Right renal cortex interstitium (tissue), 3 donors: ENCODE measurements around the gene DCAKD. TPM values are rescaled to one million over a fixed set of nuclear protein-coding genes. Genes with fewer than 3 reads are reported as not detected.
"Not testable (repeated sequence)": the region's sequence is repeated elsewhere in the genome, so short reads cannot be mapped to it uniquely, and the experiment has no call there.

ENCODE experiments used
- DNase-seq, 3 donors: peaks; one replicate each; pipeline ENCODE4 v3.0.0-alpha.2; 2013; ENCODE audit warnings: low read depth in 3 of 3, low spot score in 2 of 3
- polyA plus RNA-seq, 3 donors: library from polyadenylated mRNA; unstranded; fragments of 120-200 nt; gene quantifications; one replicate each; pipeline ENCODE4 v1.2.1, GENCODE V29; 2013; ENCODE audit not compliant: insufficient read length in 3 of 3

DCAKD gene
- polyA plus RNA-seq, 3 donors, result 41.7 to 52.5 (median 45.7) TPM

DNA sequence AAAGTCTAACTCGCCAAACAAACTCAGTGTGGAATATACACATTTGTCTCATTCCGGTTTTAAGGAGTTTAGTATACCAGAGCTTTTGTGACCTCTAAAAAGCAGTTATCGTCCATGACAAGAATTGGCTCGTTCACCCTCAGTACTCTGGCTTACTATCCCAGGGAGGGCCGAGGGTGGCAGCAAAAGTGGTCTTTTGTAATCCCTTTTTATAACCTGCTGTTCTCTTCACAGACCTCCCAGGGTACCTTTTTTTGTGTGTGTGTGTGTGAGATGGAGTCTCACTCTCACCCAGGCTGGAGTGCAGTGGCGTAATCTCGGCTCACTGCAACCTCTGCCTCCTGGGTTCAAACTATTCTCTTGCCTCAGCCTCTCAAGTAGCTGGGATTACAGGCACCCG lies 18.6 kb upstream of the DCAKD start:
- no peak for DNase-seq

GRCh38 chr17:45067637-45068036 lies 16.2 kb upstream of the DCAKD start:
- no peak for DNase-seq

DNA sequence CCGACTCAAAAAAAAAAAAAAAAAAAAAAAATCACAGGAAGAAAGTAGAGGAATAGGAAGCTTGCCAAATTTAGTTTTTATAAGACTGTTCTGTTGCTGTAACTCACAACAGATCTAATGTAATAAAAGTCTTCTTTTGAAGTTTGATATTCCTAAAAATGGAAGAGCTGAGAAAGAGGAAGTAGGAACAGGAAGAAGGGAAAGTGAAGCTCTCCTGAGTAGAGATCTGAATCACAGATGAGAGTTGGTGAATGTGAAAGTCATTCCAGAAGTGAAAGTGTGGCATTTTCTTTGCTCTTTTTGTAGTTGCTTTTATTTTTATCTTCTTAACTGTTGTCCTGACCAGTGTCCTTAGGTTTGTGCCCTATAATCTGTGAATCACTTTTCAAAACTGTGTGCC lies 11.8 kb upstream of the DCAKD start:
- no peak for DNase-seq

DNA sequence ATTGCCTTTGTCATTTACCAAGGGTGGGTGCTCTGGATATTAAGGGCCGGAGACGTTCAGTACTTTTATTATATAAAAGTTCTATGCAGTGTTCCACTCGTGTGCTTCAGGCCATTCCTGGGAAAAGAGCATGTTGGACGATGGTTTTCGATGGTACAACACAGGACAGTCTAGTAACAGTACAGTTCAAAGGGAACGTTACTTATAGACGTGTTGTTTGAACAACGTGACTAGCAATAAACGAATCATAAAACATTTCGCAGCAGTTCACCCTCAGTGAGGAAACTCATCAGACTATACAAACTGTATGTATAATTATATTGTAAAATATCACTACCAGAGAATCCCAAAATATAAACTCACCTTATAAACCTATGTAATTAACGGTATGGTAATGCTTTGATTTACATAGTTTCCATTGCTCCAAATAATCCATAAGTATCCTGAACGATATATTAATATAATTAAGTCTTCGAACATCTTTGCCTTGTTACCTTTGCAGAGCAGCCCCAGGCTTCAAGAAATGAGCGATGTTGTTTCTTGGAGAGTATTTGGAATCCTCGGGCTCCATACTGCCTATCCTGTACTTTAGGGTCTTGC lies 10.3 kb upstream of the DCAKD start:
- no peak for DNase-seq

- DNase-seq, result peak; percentile 99 to 100 (median 100)
Measured at GRCh38 chr17:45060797-45061605, 9.6 kb upstream of the DCAKD start, which contains the start of gene NMT1. Gene NMT1, plus strand, starts transcription at chr17:45061317. Its CDS starts 13 bp downstream, at chr17:45061330.

GRCh38 chr17:45060382-45060796 lies 9.0 kb upstream of the DCAKD start:
- no peak for DNase-seq

DNA sequence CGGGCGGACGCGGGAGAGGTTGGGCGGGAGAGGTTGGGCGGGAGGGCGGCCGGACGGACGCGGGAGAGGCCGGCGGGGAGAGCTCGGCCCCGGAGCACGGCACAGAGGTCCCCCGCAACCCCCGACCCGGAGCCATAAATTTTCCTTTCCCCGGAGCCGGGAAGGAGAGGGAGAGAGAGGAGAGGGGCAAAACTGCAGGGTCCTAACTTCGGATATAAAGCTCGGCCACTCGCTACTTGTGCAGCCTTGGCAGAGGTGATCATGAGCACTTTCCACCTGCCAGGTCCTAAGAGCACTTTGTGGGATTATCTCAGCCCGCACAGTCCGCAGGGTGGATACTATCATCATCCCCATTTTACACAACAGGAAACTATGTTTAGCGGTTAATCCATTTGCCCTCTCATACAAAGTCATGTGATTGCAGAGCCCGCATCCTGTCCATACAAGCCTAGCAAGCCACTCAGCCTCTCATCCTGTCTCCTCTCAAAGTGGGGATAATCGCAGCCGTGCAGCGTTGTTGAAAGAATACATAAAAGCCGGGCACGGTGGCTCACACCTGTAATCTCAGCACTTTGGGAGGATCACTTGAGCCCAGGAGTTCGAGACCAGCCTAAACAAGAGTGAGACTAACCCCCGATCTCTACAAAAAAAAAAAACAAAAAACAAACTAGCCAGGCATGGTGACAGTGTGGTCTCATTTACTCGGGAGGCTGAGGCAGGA lies 780 bp upstream of the DCAKD start:
- no peak for DNase-seq

DNA sequence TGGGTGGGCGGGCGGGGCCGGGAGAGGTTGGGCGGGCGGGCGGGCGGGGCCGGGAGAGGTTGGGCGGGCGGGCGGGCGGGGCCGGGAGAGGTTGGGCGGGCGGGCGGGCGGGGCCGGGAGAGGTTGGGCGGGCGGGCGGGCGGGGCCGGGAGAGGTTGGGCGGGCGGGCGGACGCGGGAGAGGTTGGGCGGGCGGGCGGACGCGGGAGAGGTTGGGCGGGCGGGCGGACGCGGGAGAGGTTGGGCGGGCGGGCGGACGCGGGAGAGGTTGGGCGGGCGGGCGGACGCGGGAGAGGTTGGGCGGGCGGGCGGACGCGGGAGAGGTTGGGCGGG lies 254 bp upstream of the DCAKD start:
- not testable (repeated sequence) for DNase-seq

GRCh38 chr17:45050481-45051059 lies 862 bp downstream of the DCAKD start:
- DNase-seq, result no peak

- DNase-seq, result no peak
Measured at GRCh38 chr17:45048795-45049563, 2.5 kb downstream of the DCAKD start.

GRCh38 chr17:45046537-45047125 lies 4.8 kb downstream of the DCAKD start:
- no peak for DNase-seq

DNA sequence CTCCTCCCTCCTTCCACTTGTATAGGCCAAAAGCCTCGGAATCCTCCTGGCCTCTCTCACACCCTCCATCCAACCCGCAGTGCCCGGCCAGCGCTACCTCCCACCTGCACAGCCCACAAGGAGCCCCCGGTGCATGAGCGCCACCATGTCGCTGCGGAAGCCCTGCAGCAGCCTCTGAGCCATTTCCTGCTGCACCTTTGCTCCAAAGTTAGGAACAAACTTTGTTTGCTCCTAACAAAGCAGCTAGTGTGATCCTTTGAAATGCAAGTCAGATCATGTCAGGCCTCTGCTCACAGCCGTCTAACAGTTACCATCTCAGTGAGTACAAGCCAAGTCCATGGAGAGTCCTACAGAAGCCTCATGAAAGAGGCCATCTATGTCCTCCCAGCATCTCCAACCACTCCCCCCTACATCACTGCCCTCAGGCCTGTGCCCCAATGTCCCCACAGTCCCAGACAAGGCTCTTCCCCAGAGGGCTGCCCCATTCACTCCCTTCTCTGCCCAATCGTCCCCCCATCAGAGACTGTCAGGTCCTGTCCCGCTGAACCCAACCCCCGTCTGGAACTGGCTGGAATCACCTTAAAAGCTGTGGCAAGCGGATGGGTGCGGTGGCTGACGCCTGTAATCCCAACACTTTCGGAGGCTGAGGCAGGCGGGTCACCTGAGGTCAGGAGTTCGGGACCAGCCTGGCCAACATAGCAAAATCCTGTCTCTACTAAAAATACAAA lies 7.5 kb downstream of the DCAKD start:
- DNase-seq, result no peak

DNA sequence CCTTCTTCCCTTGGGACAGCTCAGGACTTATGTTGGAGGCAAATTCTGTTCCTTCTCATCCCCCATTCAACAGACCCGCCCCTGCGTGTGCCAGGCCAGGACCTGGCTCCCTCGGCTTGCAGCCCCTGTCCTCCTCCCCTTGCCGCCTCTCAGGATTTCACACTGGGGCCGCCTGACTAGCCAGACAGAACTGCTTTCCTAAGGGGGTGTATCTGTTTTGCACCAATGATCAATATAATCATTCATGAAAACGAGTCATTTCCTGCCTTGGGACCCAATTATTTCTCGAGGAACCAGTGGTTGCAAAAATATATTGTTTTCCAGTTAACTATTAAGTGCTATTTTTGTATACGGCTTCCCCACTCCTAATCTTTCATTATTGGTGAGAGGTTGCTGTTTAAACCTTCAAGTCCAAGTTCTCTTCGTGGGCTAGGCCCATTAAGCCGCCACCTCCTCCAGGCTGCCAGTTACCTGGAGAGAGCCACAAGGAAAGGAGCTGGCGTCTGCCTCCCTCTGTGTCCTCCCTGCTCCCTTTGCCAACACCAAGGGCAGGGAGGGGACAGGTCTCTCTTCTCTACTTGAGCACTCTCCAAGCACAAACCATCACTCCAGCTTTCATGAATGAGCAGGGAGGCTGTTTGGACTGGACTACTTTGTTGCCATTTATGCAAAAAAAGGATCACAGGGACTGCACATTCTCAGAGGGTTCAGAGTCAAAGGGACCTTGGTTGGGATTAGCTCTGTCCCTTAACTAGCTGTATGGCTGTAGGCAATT lies 8.9 kb downstream of the DCAKD start:
- DNase-seq, result no peak

DNA sequence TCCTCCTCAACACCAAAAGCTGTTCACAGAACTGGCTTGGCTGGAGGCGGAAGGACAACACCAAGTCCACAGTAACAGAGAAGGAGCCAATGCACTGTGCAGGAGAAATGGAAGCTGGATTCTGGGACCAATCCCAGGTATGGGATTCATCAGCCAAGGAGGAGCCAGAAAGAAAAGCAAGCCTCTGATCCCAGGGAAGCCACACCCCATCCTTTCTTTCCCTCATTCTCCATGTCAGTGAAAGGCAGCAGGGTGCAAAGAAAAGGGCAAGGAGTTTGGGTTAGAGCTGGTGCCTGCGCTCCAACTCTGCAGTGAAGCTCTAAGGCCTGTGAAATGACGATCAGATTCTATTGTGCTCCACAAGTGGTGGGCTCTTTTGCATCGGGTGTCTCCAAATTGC lies 11.0 kb downstream of the DCAKD start:
- DNase-seq, result no peak

- DNase-seq, result no peak
Measured at GRCh38 chr17:45038728-45039634, 12.5 kb downstream of the DCAKD start.

- no peak for DNase-seq
Measured at GRCh38 chr17:45036691-45037090, 14.7 kb downstream of the DCAKD start.

DNA sequence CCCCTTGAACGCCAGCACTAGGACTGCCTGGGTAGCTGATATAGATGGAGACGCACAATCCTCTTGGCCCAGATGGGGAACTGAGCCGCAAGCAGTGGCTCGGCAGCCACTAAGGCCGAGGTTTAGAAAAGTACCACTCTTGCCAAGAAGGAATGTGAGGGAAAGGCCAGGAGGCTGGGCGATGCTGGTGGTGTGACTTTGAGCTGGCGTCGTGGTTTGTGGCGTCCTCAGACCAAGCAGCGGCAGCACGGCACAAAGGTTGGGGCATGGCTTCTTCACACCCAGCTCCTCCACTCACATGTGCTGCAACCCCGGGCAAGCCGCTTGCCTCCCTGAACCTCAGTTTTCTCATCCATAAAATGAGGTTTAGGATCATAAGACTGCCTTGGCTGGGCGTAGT lies 15.6 kb downstream of the DCAKD start:
- no peak for DNase-seq

- no peak for DNase-seq
Measured at GRCh38 chr17:45034599-45034998, 16.8 kb downstream of the DCAKD start.
